GM11168 (cell line): ENCODE results near the gene CCDC159.

Experiments used
- in situ Hi-C: fragments of 300-500 bp; cut with MboI; formaldehyde crosslinking; loops from one replicate; pipeline ENCODE4 v1.12.0; 2022; ENCODE audit warnings: low sequenced_read_pairs; ENCODE audit not compliant: unreplicated experiment

CCDC159 gene

GRCh38 chr19:11384778-11385129 lies 38.4 kb downstream of the CCDC159 start:
- in situ Hi-C loops: no loop called here

DNA sequence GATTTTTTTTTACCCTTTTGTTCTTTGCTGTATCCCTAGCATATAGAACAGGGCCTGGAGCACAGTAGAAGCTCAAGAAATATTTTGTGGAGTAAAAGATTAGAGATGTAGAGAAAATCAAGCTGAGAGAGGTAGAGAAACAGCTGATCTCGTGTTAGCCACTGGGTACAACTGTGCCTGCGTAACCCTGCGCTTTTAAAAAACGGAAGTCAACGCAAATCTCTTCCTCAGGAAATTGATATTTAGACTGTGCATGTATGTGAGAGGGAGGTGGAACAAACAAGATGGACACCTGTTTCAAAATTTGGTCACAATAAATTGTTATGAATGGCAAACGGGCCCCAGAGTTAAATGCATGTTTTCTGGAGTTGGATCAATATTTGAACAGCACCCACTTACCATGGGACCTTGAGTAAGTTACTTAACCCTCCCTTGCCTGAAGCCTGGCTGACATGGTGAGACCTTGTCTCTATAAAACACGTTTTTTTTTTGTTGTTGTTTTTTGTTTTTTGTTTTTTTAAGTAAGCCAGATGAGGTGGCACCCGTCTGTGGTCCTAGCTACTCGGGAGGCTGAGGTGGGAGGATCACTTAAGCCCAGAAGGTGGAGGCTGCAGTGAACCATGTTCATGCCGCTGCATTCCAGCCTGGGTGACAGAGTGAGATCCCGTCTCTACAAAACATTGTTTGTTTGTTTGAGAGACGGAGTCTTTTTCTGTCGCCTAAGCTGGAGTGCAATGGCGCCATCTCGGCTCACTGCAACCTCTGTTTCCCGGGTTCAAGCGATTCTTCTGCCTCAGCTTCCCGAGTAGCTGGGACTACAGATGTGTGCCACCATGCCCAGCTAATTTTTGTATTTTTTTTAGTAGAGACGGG lies 41.1 kb downstream of the CCDC159 start:
- in situ Hi-C loops: no loop called here

GRCh38 chr19:11390359-11390758 lies 44.0 kb downstream of the CCDC159 start:
- in situ Hi-C loops: no loop called here

DNA sequence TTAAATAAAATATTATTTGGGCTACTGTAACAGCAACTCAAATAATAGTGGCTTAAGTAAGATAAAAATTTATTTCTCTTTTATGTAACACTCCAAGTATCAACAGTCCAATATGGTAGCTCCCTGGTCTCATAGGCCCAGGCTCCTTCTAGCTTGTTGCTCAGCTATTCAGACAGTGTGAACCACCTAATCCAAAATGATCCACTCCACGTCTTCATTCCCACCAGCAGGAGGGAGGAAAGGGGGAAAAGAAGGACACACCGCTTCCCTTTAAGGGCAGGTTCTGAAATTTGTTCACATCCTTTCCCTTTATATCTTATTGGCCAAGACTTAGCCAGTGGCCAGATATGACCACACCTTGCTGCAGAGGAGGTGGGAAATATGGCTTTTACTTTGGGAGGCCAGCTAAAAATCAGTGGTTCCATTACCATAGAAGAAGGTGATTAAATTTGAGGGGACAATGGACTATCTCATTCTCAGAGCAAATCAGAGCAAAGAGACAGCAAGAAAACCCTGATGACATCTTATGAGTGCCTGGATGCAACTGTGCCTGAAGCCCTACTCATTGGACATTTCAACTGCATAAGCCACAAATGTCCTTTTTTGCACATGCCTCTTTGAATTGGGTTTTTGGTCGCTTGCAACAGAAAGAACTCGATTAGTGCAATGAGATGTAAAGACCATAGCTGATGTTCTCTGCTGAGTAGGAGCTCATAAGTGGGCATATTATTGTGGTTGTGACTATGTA lies 44.8 kb downstream of the CCDC159 start:
- in situ Hi-C loops: no loop called here

- in situ Hi-C loops: no loop called here
Observed at GRCh38 chr19:11397089-11397610, 50.8 kb downstream of the CCDC159 start.

DNA sequence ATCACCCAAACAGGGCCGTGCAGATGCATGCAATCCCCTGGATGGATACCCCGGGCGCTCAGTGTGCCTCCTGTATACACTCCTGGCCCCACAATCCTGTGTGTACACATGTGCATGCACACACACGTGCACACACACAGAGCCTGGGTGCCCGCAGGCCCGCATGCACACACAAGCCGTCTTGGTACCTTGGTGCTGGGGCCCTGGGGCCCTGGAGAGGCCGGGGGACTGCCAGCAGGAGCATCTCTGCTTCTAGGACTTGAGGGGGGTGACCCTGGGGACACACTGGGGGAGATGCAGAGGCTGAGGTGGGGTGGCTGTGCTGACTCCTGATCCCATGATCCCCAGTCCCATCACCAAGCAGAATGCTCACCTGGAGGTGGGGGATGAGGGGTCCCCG lies 53.3 kb downstream of the CCDC159 start:
- in situ Hi-C loops: no loop called here

- in situ Hi-C loops: no loop called here
Observed at GRCh38 chr19:11400798-11401197, 54.5 kb downstream of the CCDC159 start.

DNA sequence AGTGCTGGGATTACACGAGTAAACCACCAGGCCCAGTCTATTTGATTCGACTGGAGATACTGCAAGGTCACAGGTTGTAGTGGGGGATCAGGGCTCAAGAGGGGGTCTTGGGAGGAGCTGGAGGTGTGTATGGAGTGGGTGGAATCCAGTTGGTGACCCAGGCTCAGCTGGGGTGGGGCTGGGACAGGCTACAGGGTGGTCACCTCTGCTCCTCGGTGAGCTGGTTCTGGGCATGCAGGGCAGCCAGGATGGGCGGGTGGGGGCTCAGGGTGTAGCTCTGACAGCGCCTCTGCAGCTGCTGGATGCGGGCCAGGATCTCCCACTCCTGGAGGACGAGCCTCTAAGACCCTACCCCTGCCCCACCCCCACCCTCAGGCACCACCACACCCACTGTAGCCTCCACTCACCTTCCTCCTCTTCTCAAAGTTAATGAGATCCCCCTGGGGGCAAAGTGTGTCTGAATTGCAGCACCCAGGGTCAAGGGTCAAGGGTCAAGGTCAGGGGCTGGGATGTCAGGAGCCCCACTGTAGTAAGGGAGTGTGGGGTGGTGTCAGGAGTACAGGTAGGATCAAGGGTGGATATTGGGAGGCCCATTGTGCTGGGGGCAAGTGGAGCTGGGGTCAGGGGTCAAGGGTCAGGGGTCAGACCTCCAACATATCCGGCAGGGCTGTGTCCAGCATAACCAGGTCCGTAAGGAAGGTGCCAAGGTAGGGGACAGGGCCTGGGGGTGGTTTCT lies 55.7 kb downstream of the CCDC159 start:
- in situ Hi-C loops: no loop called here
